Neural crest cell (in vitro differentiated cells): ENCODE measurements around the gene KIF9. TPM values are rescaled to one million over a fixed set of nuclear protein-coding genes. Genes with fewer than 3 reads are reported as not detected.
"Not testable (repeated sequence)": the region's sequence is repeated elsewhere in the genome, so short reads cannot be mapped to it uniquely, and the experiment has no call there.

Experiments used
- DNase-seq: peaks from one replicate; pipeline ENCODE4 v3.0.0; 2021; ENCODE audit warnings: low read depth, mixed read lengths, low spot score
- H3K27ac Mint-ChIP-seq: one replicate; pipeline ENCODE4 v1.8.0; 2021; ENCODE audit warnings: mild to moderate bottlenecking, mixed read lengths; ENCODE audit not compliant: unreplicated experiment
- H3K27me3 Mint-ChIP-seq: 2 replicates; pipeline ENCODE4 v1.8.0; 2021; ENCODE audit warnings: low read depth, mild to moderate bottlenecking, mixed read lengths
- H3K36me3 Mint-ChIP-seq: 2 replicates; pipeline ENCODE4 v1.8.0; 2021; ENCODE audit warnings: low read depth, mild to moderate bottlenecking, mixed read lengths
- H3K4me1 Mint-ChIP-seq: 2 replicates; pipeline ENCODE4 v1.8.0; 2021; ENCODE audit warnings: mixed read lengths
- H3K4me3 Mint-ChIP-seq: one replicate; pipeline ENCODE4 v1.8.0; 2021; ENCODE audit warnings: mild to moderate bottlenecking, mixed read lengths
- H3K9me3 Mint-ChIP-seq: 2 replicates; pipeline ENCODE4 v1.8.0; 2021; ENCODE audit warnings: mixed read lengths
- total RNA-seq: library from RNA; stranded (reverse); gene quantifications from 2 replicates; pipeline ENCODE4 v1.2.1, GENCODE V29; 2021
- TF ChIP-seq, protein P1 (sequence below): fragments of 200-600 bp; sonication (generic); conservative IDR thresholded peaks from 2 replicates; pipeline ENCODE4 v1.5.0; 2021; ENCODE audit warnings: antibody characterized with exemption, mild to moderate bottlenecking

KIF9 gene
- total RNA-seq, 1 donor from 2014 or later = 7.1 TPM

DNA sequence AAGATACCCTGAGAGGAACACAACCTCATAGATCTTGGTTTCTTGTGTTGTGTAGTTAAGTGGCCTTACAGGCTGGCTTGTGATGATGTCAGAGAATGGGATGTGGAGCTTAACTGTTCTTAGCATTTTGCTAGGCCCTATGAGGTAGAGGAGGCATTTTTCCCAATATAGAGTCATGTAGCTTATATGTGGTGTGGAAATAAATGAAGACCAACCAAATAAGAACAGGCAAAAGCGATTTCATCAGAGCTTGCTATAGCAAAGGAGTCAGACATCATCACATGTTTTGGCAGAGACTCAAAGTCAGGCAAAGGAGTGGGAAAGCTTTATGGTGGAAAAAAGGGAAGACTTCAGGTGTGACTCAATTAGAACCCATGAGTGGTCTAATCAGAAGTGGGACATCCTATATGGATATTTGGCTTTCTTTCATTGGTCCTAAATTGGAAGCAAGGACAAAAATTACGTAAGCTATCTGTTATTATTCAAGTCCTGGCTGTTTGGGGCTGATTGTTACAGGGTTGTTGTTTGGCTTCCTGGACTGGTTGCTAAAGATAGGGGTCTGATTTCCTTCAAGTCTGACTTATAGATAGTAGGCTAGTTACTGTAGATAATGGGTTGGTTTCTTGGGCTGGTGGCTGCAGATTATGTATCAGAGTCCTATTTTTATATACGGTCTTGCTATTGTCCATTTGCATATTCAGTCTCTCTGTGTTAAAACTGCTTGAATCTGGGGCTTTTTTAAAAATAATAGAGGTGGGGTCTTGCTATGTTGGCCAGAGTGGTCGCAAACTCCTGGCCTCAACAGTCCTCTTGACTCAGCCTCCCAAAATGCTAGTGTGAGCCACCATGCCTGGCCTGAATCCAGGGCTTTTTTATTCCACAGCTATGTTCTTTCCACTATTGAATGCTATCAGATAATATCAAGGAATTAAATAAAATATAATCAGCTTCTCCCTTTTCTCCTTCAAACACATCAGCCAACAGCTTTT, 88.4 kb downstream of the KIF9 start:
- Mint-ChIP-seq H3K4me3 (no peak overlapping the region), H3K9me3 (no peaks in the 10 kb centered on the region), H3K27ac (no peak overlapping the region), H3K36me3 (no peaks in the 10 kb centered on the region), H3K27me3 (no peaks in the 10 kb centered on the region), H3K4me1 (no peaks in the 10 kb centered on the region)
- TF ChIP-seq, protein P1, sequence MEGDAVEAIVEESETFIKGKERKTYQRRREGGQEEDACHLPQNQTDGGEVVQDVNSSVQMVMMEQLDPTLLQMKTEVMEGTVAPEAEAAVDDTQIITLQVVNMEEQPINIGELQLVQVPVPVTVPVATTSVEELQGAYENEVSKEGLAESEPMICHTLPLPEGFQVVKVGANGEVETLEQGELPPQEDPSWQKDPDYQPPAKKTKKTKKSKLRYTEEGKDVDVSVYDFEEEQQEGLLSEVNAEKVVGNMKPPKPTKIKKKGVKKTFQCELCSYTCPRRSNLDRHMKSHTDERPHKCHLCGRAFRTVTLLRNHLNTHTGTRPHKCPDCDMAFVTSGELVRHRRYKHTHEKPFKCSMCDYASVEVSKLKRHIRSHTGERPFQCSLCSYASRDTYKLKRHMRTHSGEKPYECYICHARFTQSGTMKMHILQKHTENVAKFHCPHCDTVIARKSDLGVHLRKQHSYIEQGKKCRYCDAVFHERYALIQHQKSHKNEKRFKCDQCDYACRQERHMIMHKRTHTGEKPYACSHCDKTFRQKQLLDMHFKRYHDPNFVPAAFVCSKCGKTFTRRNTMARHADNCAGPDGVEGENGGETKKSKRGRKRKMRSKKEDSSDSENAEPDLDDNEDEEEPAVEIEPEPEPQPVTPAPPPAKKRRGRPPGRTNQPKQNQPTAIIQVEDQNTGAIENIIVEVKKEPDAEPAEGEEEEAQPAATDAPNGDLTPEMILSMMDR = no peak
- DNase-seq = no peak

GRCh38 chr3:47186285-47186684, 96.3 kb downstream of the KIF9 start:
- Mint-ChIP-seq H3K9me3 (no peaks in the 10 kb centered on the region), H3K36me3 (no peaks in the 10 kb centered on the region), H3K4me1 (no peaks in the 10 kb centered on the region), H3K4me3 (no peak overlapping the region), H3K27me3 (no peaks in the 10 kb centered on the region), H3K27ac (no peak overlapping the region)
- DNase-seq = no peak
- TF ChIP-seq, protein P1 = no peak

DNA sequence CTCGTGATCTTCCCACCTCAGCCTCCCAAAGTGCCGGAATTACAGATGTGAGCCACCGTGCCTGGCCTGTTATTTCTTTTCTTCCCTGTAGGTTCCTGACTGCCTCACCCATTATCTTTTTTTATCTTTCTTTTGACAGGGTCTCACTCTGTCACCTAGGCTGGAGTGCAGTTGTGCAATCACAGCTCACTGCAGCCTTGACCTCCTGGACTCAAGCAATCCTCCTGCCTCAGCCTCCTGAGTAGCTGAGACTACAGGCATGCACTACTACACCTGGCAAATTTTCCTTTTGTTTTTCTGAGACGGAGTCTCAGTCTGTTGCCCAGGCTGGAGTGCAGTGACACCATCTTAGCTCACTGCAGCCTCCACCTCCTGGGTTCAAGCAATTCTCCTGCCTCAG, 100.9 kb downstream of the KIF9 start:
- not testable (repeated sequence) for H3K27me3 Mint-ChIP-seq, H3K4me1 Mint-ChIP-seq, H3K36me3 Mint-ChIP-seq, H3K9me3 Mint-ChIP-seq, H3K27ac Mint-ChIP-seq, DNase-seq, H3K4me3 Mint-ChIP-seq

DNA sequence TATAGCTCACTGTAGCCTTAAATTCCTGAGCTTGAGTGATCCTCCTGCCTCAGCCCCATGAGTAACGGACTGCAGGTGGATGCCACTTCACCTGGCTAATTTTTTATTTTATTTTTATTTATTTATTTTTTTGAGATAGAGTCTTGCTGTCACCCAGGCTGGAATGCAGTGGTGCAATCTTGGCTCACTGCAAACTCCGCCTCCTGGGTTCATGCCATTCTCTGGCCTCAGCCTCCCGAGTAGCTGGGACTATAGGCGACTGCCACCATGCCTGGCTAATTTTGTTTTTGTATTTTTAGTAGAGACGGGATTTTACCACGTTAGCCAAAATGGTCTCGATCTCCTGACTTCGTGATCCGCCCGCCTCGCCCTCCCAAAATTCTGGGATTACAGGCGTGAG, 102.6 kb downstream of the KIF9 start:
- H3K9me3 Mint-ChIP-seq, DNase-seq, H3K27ac Mint-ChIP-seq, H3K4me1 Mint-ChIP-seq, H3K4me3 Mint-ChIP-seq, H3K36me3 Mint-ChIP-seq, H3K27me3 Mint-ChIP-seq: not testable (repeated sequence)

Other genes with a start within 250 kb of the KIF9 start
- 52.7 and 56.1 TPM in 2 replicates for gene SETD2, start 118.7 kb downstream of the KIF9 start, total RNA-seq
- 36.1 and 39.1 TPM in 2 replicates for gene KLHL18, start 145 bp upstream of the KIF9 start, total RNA-seq
- gene PTPN23, start 98.2 kb upstream of the KIF9 start, total RNA-seq = 43.9 and 47.2 TPM in 2 replicates
- 90.2 and 103 TPM in 2 replicates for gene SCAP, start 193.1 kb upstream of the KIF9 start, total RNA-seq
- gene ELP6, start 230.9 kb upstream of the KIF9 start, total RNA-seq = 60.4 and 61.0 TPM in 2 replicates